Mononuclear cell (primary cell): ENCODE results near the gene TMEM109. TPM values are rescaled to one million over a fixed set of nuclear protein-coding genes. Genes with fewer than 3 reads are reported as not detected.
A peak's percentile ranks its signal among the peaks of the same experiment; 100 is the strongest.

Experiments used
- H3K27me3 ChIP-seq: 2 replicates; pipeline ENCODE4 v1.6.0; 2011; ENCODE audit warnings: low read length, control low read depth; ENCODE audit not compliant: insufficient read depth
- H3K4me1 ChIP-seq: 2 replicates; pipeline ENCODE4 v1.5.1; 2011; ENCODE audit warnings: mild to moderate bottlenecking, low read length, control low read depth; ENCODE audit not compliant: insufficient read depth
- H3K4me3 ChIP-seq: 2 replicates; pipeline ENCODE4 v1.5.1; 2011; ENCODE audit warnings: mild to moderate bottlenecking, low read length, moderate library complexity
- H3K9me3 ChIP-seq: 2 replicates; pipeline ENCODE4 v1.5.1; 2011; ENCODE audit warnings: low read depth, mild to moderate bottlenecking, control low read depth, low read length
- total RNA-seq: library from RNA; depleted of rRNA; stranded (reverse); fragments of >200 nt; gene quantifications from one replicate; pipeline ENCODE4 v1.2.3, GENCODE V29; 2012

Gene TMEM109
- total RNA-seq, 1 donor: 24.0 TPM

DNA sequence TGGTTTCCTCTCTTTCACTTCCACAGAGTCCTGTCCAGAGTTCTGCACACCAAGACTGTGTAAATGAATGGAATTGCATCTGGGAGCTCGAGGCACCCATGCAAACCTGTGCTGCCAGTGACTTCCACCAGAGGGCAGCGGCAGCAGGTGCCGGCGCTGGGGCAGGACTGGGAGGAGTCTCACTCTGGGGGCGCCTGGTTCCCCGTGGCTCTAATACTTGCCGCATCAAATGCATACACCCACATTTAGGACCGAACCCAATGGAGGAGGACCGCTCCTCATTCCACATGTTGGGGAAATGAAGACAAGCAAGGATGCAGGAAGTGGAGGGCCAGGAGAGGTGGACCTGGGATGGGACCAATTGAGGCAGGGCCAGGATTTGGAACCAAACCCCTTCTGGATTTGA is 56.4 kb downstream of the TMEM109 start:
- Histone ChIP-seq H3K4me3 (no peak overlapping the region), H3K4me1 (peaks cover 23% of the 10 kb centered on the region), H3K27me3 (no peaks in the 10 kb centered on the region), H3K9me3 (no peaks in the 10 kb centered on the region)

DNA sequence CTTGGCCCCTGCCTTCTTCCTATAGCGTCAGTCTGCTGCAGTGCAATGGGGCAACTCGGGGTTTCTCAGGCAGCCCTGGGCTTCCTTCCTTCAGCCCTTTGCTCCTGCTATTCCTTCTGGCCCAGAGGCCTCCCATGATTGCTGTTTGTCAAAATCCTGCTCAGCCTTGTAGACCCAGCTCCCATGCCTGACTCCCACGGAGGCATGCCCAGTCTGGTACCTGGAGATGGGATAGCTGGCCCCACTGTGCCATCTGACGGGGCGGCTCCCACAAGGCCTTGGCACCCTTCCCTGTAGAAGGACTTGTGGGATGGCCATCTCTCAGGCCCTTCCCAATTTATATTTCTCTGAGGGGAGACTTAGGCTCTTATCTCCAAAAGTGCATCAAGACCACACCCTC is 56.9 kb downstream of the TMEM109 start:
- H3K4me3 ChIP-seq: no peak overlapping the region
- H3K27me3 ChIP-seq: no peaks in the 10 kb centered on the region
- no peaks in the 10 kb centered on the region for H3K9me3 ChIP-seq
- H3K4me1 ChIP-seq: peaks cover 23% of the 10 kb centered on the region

DNA sequence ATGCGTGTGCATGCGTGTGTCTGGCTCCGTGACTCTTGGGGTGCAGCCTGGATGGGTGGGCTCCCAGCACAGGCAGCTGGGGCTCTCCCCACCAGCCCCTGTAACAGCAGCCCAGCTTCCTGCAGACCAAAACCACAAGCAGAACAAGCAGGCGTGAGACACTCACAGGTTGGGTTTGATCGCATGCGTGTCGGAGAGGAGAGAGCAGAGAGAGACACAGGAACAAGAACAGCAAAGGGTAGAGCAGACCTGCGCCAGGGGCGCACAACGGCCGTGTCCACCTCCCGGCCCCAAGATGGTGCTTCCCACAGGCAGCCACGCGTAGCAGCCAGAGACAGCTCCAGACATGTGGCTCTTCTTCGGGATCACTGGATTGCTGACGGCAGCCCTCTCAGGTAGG is 57.6 kb downstream of the TMEM109 start, which contains the start of gene CD6:
Gene CD6 (plus strand): TSS at position 161 of the 400 bp plus-strand sequence. CDS start 186 bp downstream, at position 347.
- peak within 1 kb of the TSS; percentile 68 for H3K4me3 ChIP-seq
- H3K4me1 ChIP-seq: peaks cover 24% of the 10 kb centered on the region
- no peaks in the 10 kb centered on the region for H3K9me3 ChIP-seq
- no peaks in the 10 kb centered on the region for H3K27me3 ChIP-seq

DNA sequence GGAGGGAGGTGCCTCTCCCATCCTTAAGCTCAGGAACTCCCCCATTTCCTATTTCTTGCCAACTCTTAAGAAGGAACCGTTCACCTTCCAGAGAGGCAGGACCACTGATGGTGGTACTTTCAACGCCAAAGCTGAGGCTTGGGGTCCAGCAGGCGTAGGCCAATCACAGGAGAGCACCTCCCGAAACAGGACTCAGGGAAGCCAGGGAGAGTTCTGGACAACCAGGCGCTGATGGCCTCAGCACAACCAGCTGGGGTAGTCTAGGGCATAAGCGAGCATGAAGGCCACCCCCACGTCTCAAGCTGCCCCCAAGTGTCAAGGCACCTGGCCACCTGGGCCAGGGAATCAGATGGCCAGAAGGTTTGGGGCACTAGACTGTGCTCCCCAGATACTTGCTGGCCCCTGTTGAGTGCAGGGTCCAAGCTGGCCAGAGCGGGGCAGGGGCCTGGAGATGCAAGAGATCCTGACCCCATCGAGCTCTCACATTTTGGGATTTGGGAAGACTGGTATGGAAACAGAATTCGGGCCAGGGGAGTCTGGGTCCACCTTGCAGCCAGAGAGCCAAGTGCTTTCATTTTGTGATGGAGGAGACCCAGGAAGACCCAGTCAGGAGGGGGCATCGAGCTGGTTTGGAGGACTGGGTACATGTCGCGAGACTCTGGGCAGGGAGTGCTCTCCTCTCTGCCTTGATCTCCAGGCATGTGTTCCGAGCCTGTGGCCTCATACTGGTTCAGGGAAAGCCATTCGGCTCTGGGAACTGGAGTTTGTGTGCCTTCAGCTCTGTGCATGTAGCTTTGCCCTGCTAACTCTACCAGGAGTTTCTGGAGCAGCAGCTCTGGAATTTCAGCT is 58.4 kb downstream of the TMEM109 start:
- Histone ChIP-seq H3K9me3 (no peaks in the 10 kb centered on the region), H3K4me1 (peaks cover 33% of the 10 kb centered on the region), H3K27me3 (no peaks in the 10 kb centered on the region), H3K4me3 (peak overlapping the region; percentile 68)

Other genes starting within 250 kb of the TMEM109 start
- gene MS4A8, start 214.5 kb upstream of the TMEM109 start, total RNA-seq: not detected
- not detected for gene MS4A18, start 189.4 kb upstream of the TMEM109 start, total RNA-seq
- gene MS4A15, start 157.3 kb upstream of the TMEM109 start, total RNA-seq: not detected
- gene MS4A10, start 128.8 kb upstream of the TMEM109 start, total RNA-seq: not detected
- 3.8 TPM for gene CCDC86, start 72.0 kb upstream of the TMEM109 start, total RNA-seq
- 0.52 TPM for gene PTGDR2, start 58.2 kb upstream of the TMEM109 start, total RNA-seq
- gene ZP1, start 46.6 kb upstream of the TMEM109 start, total RNA-seq: not detected
- gene PRPF19, start 7.6 kb upstream of the TMEM109 start, total RNA-seq: 32.0 TPM
- 0.42 TPM for gene TMEM132A, start 10.3 kb downstream of the TMEM109 start, total RNA-seq
- gene SLC15A3, start 38.0 kb downstream of the TMEM109 start, total RNA-seq: 77.6 TPM
- 176 TPM for gene CD6, start 57.5 kb downstream of the TMEM109 start, total RNA-seq
- 89.6 TPM for gene CD5, start 188.3 kb downstream of the TMEM109 start, total RNA-seq
- gene VPS37C, start 247.3 kb downstream of the TMEM109 start, total RNA-seq: 5.5 TPM